ENCODE results near the gene BST2.

The BST2 gene

GRCh38 chr19:17419154-17419620 is 13.8 kb upstream of the BST2 start:
- no peak for DNase-seq

GRCh38 chr19:17418710-17419109 is 13.3 kb upstream of the BST2 start:
- no peak for DNase-seq

GRCh38 chr19:17415121-17415520 is 9.7 kb upstream of the BST2 start:
- no peak for DNase-seq

GRCh38 chr19:17414097-17414496 is 8.7 kb upstream of the BST2 start:
- DNase-seq: no peak

- no peak for DNase-seq
Observed at GRCh38 chr19:17411801-17412200, 6.4 kb upstream of the BST2 start.

GRCh38 chr19:17409990-17410389 is 4.6 kb upstream of the BST2 start:
- DNase-seq: no peak

GRCh38 chr19:17406887-17407196 is 1.4 kb upstream of the BST2 start:
- DNase-seq: no peak

- DNase-seq: no peak
Observed at GRCh38 chr19:17406046-17406886, 836 bp upstream of the BST2 start.

GRCh38 chr19:17404621-17405249 is 695 bp downstream of the BST2 start:
- no peak for DNase-seq

GRCh38 chr19:17404015-17404414 is 1.4 kb downstream of the BST2 start:
- no peak for DNase-seq

GRCh38 chr19:17402982-17403855 is 2.2 kb downstream of the BST2 start:
- no peak for DNase-seq

- DNase-seq: no peak
Observed at GRCh38 chr19:17401628-17402027, 3.8 kb downstream of the BST2 start.

GRCh38 chr19:17398902-17399527 is 6.4 kb downstream of the BST2 start:
- no peak for DNase-seq

GRCh38 chr19:17394891-17395415 is 10.5 kb downstream of the BST2 start:
- DNase-seq: no peak

- no peak for DNase-seq
Observed at GRCh38 chr19:17393914-17394313, 11.5 kb downstream of the BST2 start, which contains the start of gene CCDC194. Gene CCDC194, minus strand, starts transcription at chr19:17394196. Its CDS starts 38 bp downstream, at chr19:17394158.

GRCh38 chr19:17393002-17393401 is 12.4 kb downstream of the BST2 start:
- no peak for DNase-seq

GRCh38 chr19:17391371-17392151 is 13.9 kb downstream of the BST2 start:
- no peak for DNase-seq

GRCh38 chr19:17390665-17391370 is 14.6 kb downstream of the BST2 start:
- DNase-seq: no peak

- no peak for DNase-seq
Observed at GRCh38 chr19:17389957-17390664, 15.3 kb downstream of the BST2 start.

- DNase-seq: no peak
Observed at GRCh38 chr19:17389288-17389687, 16.1 kb downstream of the BST2 start.

Measured in SIG-M5 (cell line).